ENCODE results near the gene C1QL2.

Gene C1QL2

GRCh38 chr2:119202610-119203310 lies 44.2 kb upstream of the C1QL2 start:
- no peak for TF ChIP-seq CTCF (IDR thresholded peaks at IDR 0.05)
- H3K9me3 Mint-ChIP-seq: no peaks in the 10 kb centered on the region
- H3K27ac Mint-ChIP-seq: no peak overlapping the region
- H3K36me3 Mint-ChIP-seq (ENCODE audit: low read depth): no peaks in the 10 kb centered on the region
- no peak overlapping the region for H3K4me3 Mint-ChIP-seq
- DNase-seq: no peak
- no peaks in the 10 kb centered on the region for H3K4me1 Mint-ChIP-seq
- H3K27me3 Mint-ChIP-seq (ENCODE audit: low read depth, poor library complexity): peaks cover 38% of the 10 kb centered on the region

GRCh38 chr2:119201815-119202214 lies 43.3 kb upstream of the C1QL2 start:
- DNase-seq: no peak
- Mint-ChIP-seq H3K4me1 (no peaks in the 10 kb centered on the region), H3K36me3 (ENCODE audit: low read depth) (no peaks in the 10 kb centered on the region), H3K27ac (no peak overlapping the region), H3K4me3 (no peak overlapping the region), H3K27me3 (ENCODE audit: low read depth, poor library complexity) (peaks cover 44% of the 10 kb centered on the region), H3K9me3 (no peaks in the 10 kb centered on the region)
- TF ChIP-seq CTCF (IDR thresholded peaks at IDR 0.05): no peak

DNA sequence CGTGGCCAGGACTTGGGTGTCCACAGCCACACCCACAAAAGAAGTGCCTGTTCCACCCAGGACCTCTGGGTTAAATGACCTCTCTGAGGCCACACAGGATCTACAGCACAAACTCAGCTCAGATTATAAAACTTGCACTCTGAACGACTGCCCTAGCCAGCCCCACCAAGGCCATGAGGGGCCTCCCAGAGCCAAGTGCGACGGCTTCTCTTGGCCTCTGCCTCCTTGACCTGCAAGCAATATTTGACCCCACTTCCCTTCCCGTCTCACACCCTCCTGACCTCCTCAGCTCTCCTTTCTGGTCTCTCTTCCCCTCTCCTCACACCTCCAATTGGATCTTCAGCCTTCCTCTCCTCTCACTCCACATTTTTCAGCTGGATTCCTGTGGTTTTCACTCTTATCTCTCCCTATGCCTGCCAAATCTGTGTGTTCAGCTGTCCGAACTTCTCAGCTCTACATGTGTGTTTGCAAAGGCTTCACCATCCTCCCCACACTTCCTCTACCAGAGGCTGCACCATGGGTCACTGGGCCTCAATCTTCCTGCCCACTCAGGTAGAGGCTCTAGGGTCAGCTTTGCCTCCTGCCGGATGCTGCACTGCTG lies 39.8 kb upstream of the C1QL2 start:
- no peak overlapping the region for H3K4me3 Mint-ChIP-seq
- peaks cover 4% of the 10 kb centered on the region for H3K9me3 Mint-ChIP-seq
- H3K4me1 Mint-ChIP-seq: no peaks in the 10 kb centered on the region
- H3K27ac Mint-ChIP-seq: peak overlapping the region; percentile 7
- H3K36me3 Mint-ChIP-seq (ENCODE audit: low read depth): no peaks in the 10 kb centered on the region
- TF ChIP-seq CTCF (IDR thresholded peaks at IDR 0.05): no peak
- H3K27me3 Mint-ChIP-seq (ENCODE audit: low read depth, poor library complexity): peaks cover 75% of the 10 kb centered on the region
- no peak for DNase-seq

GRCh38 chr2:119197529-119198239 lies 39.1 kb upstream of the C1QL2 start:
- H3K27ac Mint-ChIP-seq: no peak overlapping the region
- TF ChIP-seq CTCF (IDR thresholded peaks at IDR 0.05): no peak
- DNase-seq: no peak

GRCh38 chr2:119197126-119197405 lies 38.5 kb upstream of the C1QL2 start:
- DNase-seq: no peak
- TF ChIP-seq CTCF (IDR thresholded peaks at IDR 0.05): no peak
- Mint-ChIP-seq H3K4me3 (no peak overlapping the region), H3K4me1 (no peaks in the 10 kb centered on the region), H3K9me3 (peaks cover 4% of the 10 kb centered on the region), H3K36me3 (ENCODE audit: low read depth) (no peaks in the 10 kb centered on the region), H3K27me3 (ENCODE audit: low read depth, poor library complexity) (peaks cover 70% of the 10 kb centered on the region), H3K27ac (no peak overlapping the region)

More at GRCh38 chr2:119197529-119198239, 39.1 kb upstream of the C1QL2 start:
- H3K9me3 Mint-ChIP-seq: peaks cover 4% of the 10 kb centered on the region
- no peaks in the 10 kb centered on the region for H3K36me3 Mint-ChIP-seq (ENCODE audit: low read depth)
- no peaks in the 10 kb centered on the region for H3K4me1 Mint-ChIP-seq
- peaks cover 75% of the 10 kb centered on the region for H3K27me3 Mint-ChIP-seq (ENCODE audit: low read depth, poor library complexity)
- H3K4me3 Mint-ChIP-seq: no peak overlapping the region

Data from nephron progenitor cell (in vitro differentiated cells).